CD8-positive, alpha-beta memory T cell (primary cell): ENCODE results near the gene IFI6. TPM values are rescaled to one million over a fixed set of nuclear protein-coding genes. Genes with fewer than 3 reads are reported as not detected.

Experiments used
- CTCF ChIA-PET: fragments of 350-600 bp; sonication (Branson Sonifier 250); formaldehyde crosslinking; loops from one replicate; lab custom pipeline; 2021; ENCODE audit warnings: antibody characterized with exemption; lab: Charles Lee
- POLR2A ChIA-PET: fragments of 350-600 bp; sonication (Branson Sonifier 250); formaldehyde crosslinking; loops from one replicate; lab custom pipeline; 2021; ENCODE audit warnings: antibody characterized with exemption; lab: Charles Lee
- DNase-seq, 5 donors: peaks; one replicate each; pipeline versions ENCODE4 v3.0.0 to v3.0.0-alpha.2; 2020 to 2022; ENCODE audit warnings: mixed read lengths in 1 of 5
- H3K27ac ChIP-seq: one replicate; pipeline ENCODE4 v1.7.0; 2013; ENCODE audit warnings: low read depth, mild to moderate bottlenecking, low read length, moderate library complexity
- H3K27me3 ChIP-seq: 2 replicates; pipeline ENCODE4 v1.7.0; 2013; ENCODE audit warnings: low read length, mild to moderate bottlenecking; ENCODE audit not compliant: insufficient read depth, poor library complexity, severe bottlenecking
- H3K36me3 ChIP-seq: 2 replicates; pipeline ENCODE4 v1.7.0; 2013; ENCODE audit warnings: mild to moderate bottlenecking, low read length, moderate library complexity; ENCODE audit not compliant: insufficient read depth
- H3K4me1 ChIP-seq: 2 replicates; pipeline ENCODE4 v1.7.0; 2013; ENCODE audit warnings: mild to moderate bottlenecking, low read length, moderate library complexity; ENCODE audit not compliant: insufficient read depth
- H3K4me3 ChIP-seq: 2 replicates; pipeline ENCODE4 v1.7.0; 2013; ENCODE audit warnings: mild to moderate bottlenecking, low read length
- H3K9me3 ChIP-seq: 2 replicates; pipeline ENCODE4 v1.7.0; 2013; ENCODE audit warnings: mild to moderate bottlenecking, low read length
- H3K27ac Mint-ChIP-seq, 8 donors: one replicate each; pipeline ENCODE4 v1.8.0; 2020 to 2021; ENCODE audit warnings: mixed read lengths in 8 of 8, mild to moderate bottlenecking in 6 of 8, inconsistent platforms in 3 of 8, moderate library complexity in 3 of 8
- H3K27me3 Mint-ChIP-seq, 2 donors: one replicate each; pipeline ENCODE4 v1.8.0; 2020 to 2021; ENCODE audit warnings: mixed read lengths in 2 of 2, mild to moderate bottlenecking in 1 of 2, moderate library complexity in 1 of 2
- H3K36me3 Mint-ChIP-seq, 3 donors: one replicate each; pipeline ENCODE4 v1.8.0; 2020 to 2021; ENCODE audit warnings: mixed read lengths in 3 of 3, inconsistent platforms in 1 of 3, mild to moderate bottlenecking in 1 of 3
- H3K4me1 Mint-ChIP-seq, 3 donors: one replicate each; pipeline ENCODE4 v1.8.0; 2020 to 2021; ENCODE audit warnings: mixed read lengths in 3 of 3, inconsistent platforms in 1 of 3, mild to moderate bottlenecking in 1 of 3
- H3K4me3 Mint-ChIP-seq, 7 donors: one replicate each; pipeline ENCODE4 v1.8.0; 2020 to 2021; ENCODE audit warnings: mixed read lengths in 7 of 7, mild to moderate bottlenecking in 6 of 7, moderate library complexity in 4 of 7, inconsistent platforms in 2 of 7
- H3K9me3 Mint-ChIP-seq, 5 donors: one replicate each; pipeline ENCODE4 v1.8.0; 2020 to 2022; ENCODE audit warnings: mixed read lengths in 5 of 5, mild to moderate bottlenecking in 3 of 5, moderate library complexity in 2 of 5, inconsistent platforms in 1 of 5
- polyA plus RNA-seq: library from polyadenylated mRNA; unstranded; fragments of 300-500 nt; fragmentation: Illumina TruSeq; gene quantifications from one replicate; pipeline ENCODE4 v1.2.3, GENCODE V29; 2021
- total RNA-seq, 2 experiments: library from RNA; stranded (reverse); gene quantifications; one replicate each; pipeline ENCODE4 v1.2.3, GENCODE V29; 2021

The IFI6 gene
- total and polyA plus RNA-seq, 3 experiments from 2014 or later: 10.7 to 161 (median 12.3) TPM

DNA sequence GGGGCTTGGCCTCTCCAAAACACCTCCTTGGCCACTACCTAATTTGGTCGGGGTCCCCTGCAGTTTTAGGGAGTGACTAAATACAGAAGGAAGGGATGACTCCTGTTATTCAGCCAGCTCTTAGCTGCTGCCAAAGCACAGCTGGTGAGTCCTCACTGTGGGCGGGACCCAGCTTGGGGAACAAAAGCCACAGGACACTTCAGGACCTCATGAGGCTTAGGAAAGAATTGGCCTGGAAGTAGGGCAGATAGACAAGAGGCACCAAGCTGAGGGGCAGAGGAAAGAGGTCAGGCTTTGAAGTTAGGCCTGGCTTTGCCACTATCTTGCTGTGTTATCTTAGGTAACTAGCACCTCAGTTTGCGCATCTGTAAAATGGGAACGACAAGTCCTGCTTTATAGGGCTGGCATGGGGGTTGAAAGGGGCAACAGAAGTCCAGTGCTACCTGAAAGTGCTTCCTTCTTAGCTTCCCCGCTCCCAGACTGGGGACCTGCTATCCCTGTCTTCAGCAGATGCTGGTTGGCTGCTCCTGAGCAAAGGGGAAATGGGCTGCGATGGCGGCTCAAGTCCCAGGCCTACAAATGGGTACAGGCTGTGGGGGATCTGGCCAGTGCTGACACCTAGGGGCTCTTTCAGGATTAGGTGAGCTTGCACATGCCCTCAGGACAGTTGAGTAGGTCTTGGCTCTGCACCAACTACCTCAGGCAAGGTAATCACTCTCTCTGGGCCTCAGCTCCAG is 15.7 kb downstream of the IFI6 start:
- DNase-seq: no peak
- Histone ChIP-seq H3K4me3 (no peak overlapping the region), H3K27me3 (no peaks in the 10 kb centered on the region), H3K9me3 (no peaks in the 10 kb centered on the region), H3K27ac (no peak overlapping the region), H3K4me1 (peaks cover 25% of the 10 kb centered on the region), H3K36me3 (no peaks in the 10 kb centered on the region)
- ChIA-PET POLR2A (no interaction called here), CTCF (interaction anchor here (0.6 to 2.0 kb wide), 5 partner anchors 9 to 99 kb away, joined by 3 to 6 read pairs (median 4); no protein-coding TSS in a partner anchor)
- H3K4me1 Mint-ChIP-seq: peaks cover 28 to 29% (median 29%) of the 10 kb centered on the region in 3 donors
- peaks cover 0 to 4% (median 0%) of the 10 kb centered on the region in 3 donors for H3K36me3 Mint-ChIP-seq
- no peak overlapping the region for H3K4me3 Mint-ChIP-seq
- H3K9me3 Mint-ChIP-seq: no peaks in the 10 kb centered on the region
- H3K27me3 Mint-ChIP-seq: peaks cover 0 to 1% of the 10 kb centered on the region in 2 donors
- H3K27ac Mint-ChIP-seq: peak overlapping the region in 4 of 8 donors; percentile 17 to 70 (median 46)

DNA sequence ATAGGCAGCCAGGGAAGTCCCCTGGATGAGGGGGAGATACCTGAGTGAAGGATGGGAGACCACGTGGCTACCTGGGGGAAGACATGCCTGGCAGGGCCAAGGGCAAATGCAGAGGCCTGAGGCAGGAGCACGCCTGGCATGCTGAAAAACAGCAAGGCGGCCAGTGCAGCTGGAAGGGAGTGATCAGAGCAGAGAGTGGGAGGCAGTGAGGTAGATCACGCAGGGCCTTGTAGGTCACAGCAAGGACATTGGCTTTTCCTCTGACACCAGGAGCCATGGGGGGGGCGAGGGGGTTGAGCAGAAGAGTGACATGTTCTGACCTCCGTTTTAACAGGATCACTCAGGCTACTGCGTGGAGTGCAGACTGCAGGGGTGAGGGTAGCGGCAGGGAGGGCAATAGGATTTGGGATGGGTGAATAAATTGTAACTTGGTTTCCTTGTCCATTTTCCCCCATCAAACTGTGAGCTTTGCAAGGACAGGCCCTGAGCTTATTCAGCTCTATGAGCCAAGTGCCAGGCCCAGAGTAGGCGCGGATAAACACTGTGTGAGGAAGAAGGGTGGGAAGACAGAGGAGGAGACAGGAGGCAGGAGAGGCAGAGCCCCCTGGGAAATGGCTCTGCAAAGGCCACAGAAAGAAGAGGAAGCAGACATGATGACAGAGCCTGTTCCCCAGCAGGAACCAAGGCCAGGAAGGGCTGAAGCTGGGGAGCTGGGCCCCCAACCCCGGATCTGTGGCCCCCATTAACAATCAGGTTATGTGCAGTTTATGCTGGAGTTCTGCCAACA is 16.6 kb downstream of the IFI6 start:
- H3K9me3 Mint-ChIP-seq: no peaks in the 10 kb centered on the region
- CTCF ChIA-PET: interaction anchor here (0.8 to 1.7 kb wide), 3 partner anchors 8 to 46 kb away, joined by 3 to 4 read pairs (median 3); no protein-coding TSS in a partner anchor
- H3K4me1 Mint-ChIP-seq: peaks cover 19 to 27% (median 19%) of the 10 kb centered on the region in 3 donors
- peak overlapping the region; percentile 8 to 75 (median 62) for H3K27ac Mint-ChIP-seq
- Histone ChIP-seq H3K4me3 (no peak overlapping the region), H3K27ac (no peak overlapping the region), H3K36me3 (no peaks in the 10 kb centered on the region), H3K4me1 (peaks cover 19% of the 10 kb centered on the region), H3K9me3 (no peaks in the 10 kb centered on the region), H3K27me3 (no peaks in the 10 kb centered on the region)
- H3K36me3 Mint-ChIP-seq: peaks cover 0 to 4% (median 0%) of the 10 kb centered on the region in 3 donors
- POLR2A ChIA-PET: no interaction called here
- no peak overlapping the region for H3K4me3 Mint-ChIP-seq
- peaks cover 0 to 1% of the 10 kb centered on the region in 2 donors for H3K27me3 Mint-ChIP-seq
- DNase-seq: no peak

DNA sequence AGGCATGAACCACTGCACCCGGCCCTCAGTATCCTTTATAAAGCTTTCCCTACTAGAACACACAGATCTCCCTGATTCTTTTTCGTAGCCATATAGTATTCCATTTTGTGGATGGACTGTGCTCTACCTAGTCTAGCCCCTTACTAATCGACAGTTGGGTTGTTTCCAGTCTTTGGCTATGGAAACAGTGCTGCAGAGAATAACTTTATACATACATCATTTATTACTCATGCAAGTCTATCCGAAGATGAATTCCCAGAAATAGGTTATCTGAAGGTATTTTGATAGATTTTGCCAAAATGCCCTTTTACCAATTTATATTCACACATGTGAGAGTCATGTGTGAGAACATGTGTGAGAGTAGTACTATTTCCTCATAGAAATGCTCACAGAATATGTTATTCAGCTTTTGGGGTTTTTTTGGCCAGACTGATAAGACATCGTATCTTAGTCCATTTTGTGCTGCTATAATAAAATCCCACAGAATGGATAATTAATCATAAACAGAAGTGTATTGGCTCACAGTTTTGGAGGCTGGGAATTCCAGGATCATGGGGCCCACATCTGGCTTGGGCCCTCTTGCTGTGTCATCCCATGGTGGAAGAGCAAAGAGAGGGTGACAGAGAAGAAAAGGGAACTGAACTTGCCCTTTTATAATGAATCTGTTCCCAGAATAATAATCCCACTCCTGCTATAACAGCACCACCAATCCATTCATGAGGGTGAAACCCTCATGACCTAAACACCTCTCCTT is 19.7 kb downstream of the IFI6 start:
- peak overlapping the region in 3 of 8 donors; percentile 33 to 52 (median 52) for H3K27ac Mint-ChIP-seq
- no peak for DNase-seq
- Histone ChIP-seq H3K9me3 (no peaks in the 10 kb centered on the region), H3K4me1 (peaks cover 8% of the 10 kb centered on the region), H3K27ac (peak overlapping the region; percentile 3), H3K4me3 (no peak overlapping the region), H3K36me3 (no peaks in the 10 kb centered on the region), H3K27me3 (no peaks in the 10 kb centered on the region)
- CTCF ChIA-PET: no interaction called here
- no peaks in the 10 kb centered on the region for H3K36me3 Mint-ChIP-seq
- POLR2A ChIA-PET: no interaction called here
- no peaks in the 10 kb centered on the region for H3K9me3 Mint-ChIP-seq
- H3K4me1 Mint-ChIP-seq: peaks cover 0 to 10% (median 2%) of the 10 kb centered on the region in 3 donors
- H3K4me3 Mint-ChIP-seq: no peak overlapping the region
- peaks cover 0 to 1% of the 10 kb centered on the region in 2 donors for H3K27me3 Mint-ChIP-seq

DNA sequence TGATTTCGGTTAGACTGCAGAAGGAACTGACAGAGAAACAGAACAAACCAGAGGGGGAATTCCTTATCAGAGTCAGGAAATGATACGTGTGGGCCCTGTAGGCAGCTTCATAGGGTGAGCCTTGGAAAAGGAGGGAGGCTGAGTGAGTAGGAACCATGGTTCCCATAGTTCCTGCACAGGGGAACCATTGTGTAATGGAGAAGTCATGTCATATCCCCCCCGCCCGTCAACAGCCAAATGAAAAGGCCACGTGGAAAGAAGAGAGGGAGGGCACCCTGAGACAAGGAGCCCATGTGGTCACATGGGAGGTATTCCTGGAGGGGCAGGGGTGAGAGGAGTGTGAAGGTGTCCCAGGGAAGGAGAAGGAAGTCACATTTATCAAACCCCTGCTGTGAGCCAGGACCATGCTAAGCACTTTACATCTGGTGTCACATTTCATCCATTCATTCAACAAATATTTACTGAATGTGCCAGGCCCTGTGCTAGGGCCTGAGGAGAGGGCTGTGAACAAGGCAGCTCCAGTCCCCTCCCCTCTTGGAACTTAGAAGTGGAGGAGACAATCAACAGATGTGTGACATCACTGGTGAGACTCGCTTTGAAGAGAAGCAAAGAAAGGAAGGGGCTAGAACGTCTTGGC is 21.3 kb downstream of the IFI6 start:
- Mint-ChIP-seq H3K4me3 (peak overlapping the region in 1 of 7 donors; percentile 11), H3K4me1 (peaks cover 0 to 10% (median 3%) of the 10 kb centered on the region in 3 donors), H3K27me3 (peaks cover 0 to 1% of the 10 kb centered on the region in 2 donors), H3K27ac (peak overlapping the region in 4 of 8 donors; percentile 38 to 83 (median 64)), H3K9me3 (no peaks in the 10 kb centered on the region), H3K36me3 (no peaks in the 10 kb centered on the region)
- ChIA-PET POLR2A (interaction anchor here (1.3 kb wide), 1 partner anchor 29 kb away, joined by 3 read pairs; no protein-coding TSS in a partner anchor), CTCF (interaction anchor here (0.7 to 3.1 kb wide), 2 partner anchors 12 to 43 kb away, joined by 4 to 19 read pairs; no protein-coding TSS in a partner anchor)
- Histone ChIP-seq H3K4me3 (no peak overlapping the region), H3K27ac (no peak overlapping the region), H3K36me3 (no peaks in the 10 kb centered on the region), H3K4me1 (peaks cover 8% of the 10 kb centered on the region), H3K27me3 (no peaks in the 10 kb centered on the region), H3K9me3 (no peaks in the 10 kb centered on the region)
- no peak for DNase-seq

DNA sequence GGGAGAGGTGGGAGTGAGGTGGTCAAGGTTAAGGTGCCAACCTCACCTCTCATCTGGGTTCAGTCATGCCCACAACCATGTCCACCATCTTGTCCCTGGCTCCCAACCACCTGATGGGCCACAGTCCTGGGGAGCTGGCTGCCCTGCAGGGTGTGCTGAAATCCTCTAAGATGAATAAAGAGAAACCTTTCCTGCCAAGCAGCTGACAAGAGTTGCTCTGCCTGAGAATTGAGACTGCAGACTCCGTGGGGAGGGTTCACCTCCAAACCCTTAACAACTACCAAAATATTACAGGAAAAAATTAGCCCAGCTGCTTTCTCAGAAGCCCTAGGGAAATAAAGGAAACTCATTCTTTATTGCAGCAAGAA is 21.8 kb downstream of the IFI6 start:
- DNase-seq: no peak
- Histone ChIP-seq H3K27ac (no peak overlapping the region), H3K36me3 (no peaks in the 10 kb centered on the region), H3K4me1 (peaks cover 8% of the 10 kb centered on the region), H3K27me3 (no peaks in the 10 kb centered on the region), H3K4me3 (no peak overlapping the region), H3K9me3 (no peaks in the 10 kb centered on the region)
- peak overlapping the region in 2 of 8 donors; percentile 55 to 59 for H3K27ac Mint-ChIP-seq
- H3K9me3 Mint-ChIP-seq: no peaks in the 10 kb centered on the region
- H3K27me3 Mint-ChIP-seq: peaks cover 0 to 3% of the 10 kb centered on the region in 2 donors
- CTCF ChIA-PET: interaction anchor here (0.7 to 3.1 kb wide), 2 partner anchors 12 to 42 kb away, joined by 4 to 19 read pairs; no protein-coding TSS in a partner anchor
- no peaks in the 10 kb centered on the region for H3K36me3 Mint-ChIP-seq
- POLR2A ChIA-PET: interaction anchor here (0.7 to 1.3 kb wide), 2 partner anchors 29 to 32 kb away, joined by 3 read pairs; no protein-coding TSS in a partner anchor
- H3K4me1 Mint-ChIP-seq: peaks cover 0 to 10% (median 2%) of the 10 kb centered on the region in 3 donors
- H3K4me3 Mint-ChIP-seq: no peak overlapping the region

DNA sequence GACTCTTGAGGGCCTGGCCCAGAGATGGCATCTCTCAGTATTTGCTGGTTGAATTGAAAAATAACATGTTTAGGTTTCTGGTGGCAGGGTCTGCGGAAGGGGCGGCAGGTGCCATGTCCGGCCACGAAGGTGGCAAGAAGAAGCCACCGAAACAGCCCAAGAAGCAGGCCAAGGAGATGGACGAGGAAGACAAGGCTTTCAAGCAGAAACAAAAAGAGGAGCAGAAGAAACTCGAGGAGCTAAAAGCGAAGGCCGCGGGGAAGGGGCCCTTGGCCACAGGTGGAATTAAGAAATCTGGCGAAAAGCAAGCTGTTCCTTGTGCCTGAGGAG is 22.7 kb downstream of the IFI6 start:
- no peak for DNase-seq
- Mint-ChIP-seq H3K4me1 (peaks cover 5 to 14% (median 5%) of the 10 kb centered on the region in 3 donors), H3K36me3 (no peaks in the 10 kb centered on the region), H3K4me3 (no peak overlapping the region), H3K27me3 (peaks cover 0 to 1% of the 10 kb centered on the region in 2 donors), H3K27ac (no peak overlapping the region), H3K9me3 (no peaks in the 10 kb centered on the region)
- Histone ChIP-seq H3K36me3 (no peaks in the 10 kb centered on the region), H3K4me1 (peaks cover 12% of the 10 kb centered on the region), H3K4me3 (no peak overlapping the region), H3K9me3 (no peaks in the 10 kb centered on the region), H3K27ac (no peak overlapping the region), H3K27me3 (no peaks in the 10 kb centered on the region)
- ChIA-PET POLR2A (interaction anchor here (1.3 kb wide), 1 partner anchor 28 kb away, joined by 3 read pairs; no protein-coding TSS in a partner anchor), CTCF (interaction anchor here (1.2 to 3.1 kb wide), 3 partner anchors 13 to 41 kb away, joined by 3 to 19 read pairs (median 5); no protein-coding TSS in a partner anchor)
